ENCODE results near the gene PITX2.

DNA sequence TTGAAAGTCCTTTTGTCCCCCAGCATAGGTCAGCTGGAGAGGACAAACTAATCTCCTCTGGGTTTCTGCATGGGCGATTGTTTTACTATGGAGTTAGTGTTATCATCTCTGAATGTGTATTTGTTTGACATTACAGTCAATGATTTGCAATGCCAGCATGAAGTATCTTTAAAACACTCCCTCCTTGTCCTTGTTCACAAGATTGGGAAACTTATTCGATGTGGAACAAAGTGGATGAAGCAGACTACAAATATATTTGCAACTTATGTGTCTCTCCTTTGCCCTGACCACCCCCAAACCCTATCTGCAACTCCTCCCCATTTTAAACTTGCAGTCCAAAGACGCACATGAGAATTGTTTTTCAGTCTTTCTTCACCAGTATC is 1.5 kb upstream of the PITX2 start:
- TF ChIP-seq POLR2A (IDR thresholded peaks at IDR 0.05) (no peak), POLR2AphosphoS5 (IDR thresholded peaks at IDR 0.05) (no peak), EP300 (IDR thresholded peaks at IDR 0.05) (no peak)
- TF ChIP-seq, protein P1, sequence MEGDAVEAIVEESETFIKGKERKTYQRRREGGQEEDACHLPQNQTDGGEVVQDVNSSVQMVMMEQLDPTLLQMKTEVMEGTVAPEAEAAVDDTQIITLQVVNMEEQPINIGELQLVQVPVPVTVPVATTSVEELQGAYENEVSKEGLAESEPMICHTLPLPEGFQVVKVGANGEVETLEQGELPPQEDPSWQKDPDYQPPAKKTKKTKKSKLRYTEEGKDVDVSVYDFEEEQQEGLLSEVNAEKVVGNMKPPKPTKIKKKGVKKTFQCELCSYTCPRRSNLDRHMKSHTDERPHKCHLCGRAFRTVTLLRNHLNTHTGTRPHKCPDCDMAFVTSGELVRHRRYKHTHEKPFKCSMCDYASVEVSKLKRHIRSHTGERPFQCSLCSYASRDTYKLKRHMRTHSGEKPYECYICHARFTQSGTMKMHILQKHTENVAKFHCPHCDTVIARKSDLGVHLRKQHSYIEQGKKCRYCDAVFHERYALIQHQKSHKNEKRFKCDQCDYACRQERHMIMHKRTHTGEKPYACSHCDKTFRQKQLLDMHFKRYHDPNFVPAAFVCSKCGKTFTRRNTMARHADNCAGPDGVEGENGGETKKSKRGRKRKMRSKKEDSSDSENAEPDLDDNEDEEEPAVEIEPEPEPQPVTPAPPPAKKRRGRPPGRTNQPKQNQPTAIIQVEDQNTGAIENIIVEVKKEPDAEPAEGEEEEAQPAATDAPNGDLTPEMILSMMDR (IDR thresholded peaks at IDR 0.05), result no peak

All from upper lobe of left lung (tissue), 4 donors.